ENCODE results near the gene COL6A5. TPM values are rescaled to one million over a fixed set of nuclear protein-coding genes. Genes with fewer than 3 reads are reported as not detected.

Gene COL6A5
- total and polyA plus RNA-seq, 4 donors = 0.01 to 0.09 TPM; not detected in 2

DNA sequence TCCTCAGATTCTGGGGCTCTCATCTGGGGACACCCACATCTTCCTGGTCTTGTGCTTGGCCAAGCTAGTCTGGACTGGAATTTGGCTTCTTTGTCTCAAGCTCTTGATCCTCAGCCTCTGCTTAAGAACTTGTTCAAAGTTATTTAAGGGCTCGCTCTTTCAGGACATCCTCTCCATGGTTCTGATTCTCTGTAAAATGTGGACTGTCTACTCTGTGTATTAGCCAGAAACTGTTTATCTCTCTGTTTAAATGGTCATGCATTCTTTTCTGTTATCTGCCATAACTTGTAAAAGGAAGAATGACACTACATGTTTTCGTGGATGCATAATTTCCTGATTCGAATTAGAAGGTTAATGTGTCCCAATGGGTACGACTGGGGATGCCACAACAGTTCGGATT lies 79.4 kb downstream of the COL6A5 start:
- TF ChIP-seq, protein P1, sequence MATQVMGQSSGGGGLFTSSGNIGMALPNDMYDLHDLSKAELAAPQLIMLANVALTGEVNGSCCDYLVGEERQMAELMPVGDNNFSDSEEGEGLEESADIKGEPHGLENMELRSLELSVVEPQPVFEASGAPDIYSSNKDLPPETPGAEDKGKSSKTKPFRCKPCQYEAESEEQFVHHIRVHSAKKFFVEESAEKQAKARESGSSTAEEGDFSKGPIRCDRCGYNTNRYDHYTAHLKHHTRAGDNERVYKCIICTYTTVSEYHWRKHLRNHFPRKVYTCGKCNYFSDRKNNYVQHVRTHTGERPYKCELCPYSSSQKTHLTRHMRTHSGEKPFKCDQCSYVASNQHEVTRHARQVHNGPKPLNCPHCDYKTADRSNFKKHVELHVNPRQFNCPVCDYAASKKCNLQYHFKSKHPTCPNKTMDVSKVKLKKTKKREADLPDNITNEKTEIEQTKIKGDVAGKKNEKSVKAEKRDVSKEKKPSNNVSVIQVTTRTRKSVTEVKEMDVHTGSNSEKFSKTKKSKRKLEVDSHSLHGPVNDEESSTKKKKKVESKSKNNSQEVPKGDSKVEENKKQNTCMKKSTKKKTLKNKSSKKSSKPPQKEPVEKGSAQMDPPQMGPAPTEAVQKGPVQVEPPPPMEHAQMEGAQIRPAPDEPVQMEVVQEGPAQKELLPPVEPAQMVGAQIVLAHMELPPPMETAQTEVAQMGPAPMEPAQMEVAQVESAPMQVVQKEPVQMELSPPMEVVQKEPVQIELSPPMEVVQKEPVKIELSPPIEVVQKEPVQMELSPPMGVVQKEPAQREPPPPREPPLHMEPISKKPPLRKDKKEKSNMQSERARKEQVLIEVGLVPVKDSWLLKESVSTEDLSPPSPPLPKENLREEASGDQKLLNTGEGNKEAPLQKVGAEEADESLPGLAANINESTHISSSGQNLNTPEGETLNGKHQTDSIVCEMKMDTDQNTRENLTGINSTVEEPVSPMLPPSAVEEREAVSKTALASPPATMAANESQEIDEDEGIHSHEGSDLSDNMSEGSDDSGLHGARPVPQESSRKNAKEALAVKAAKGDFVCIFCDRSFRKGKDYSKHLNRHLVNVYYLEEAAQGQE (IDR thresholded peaks at IDR 0.05) = peak; percentile 64
- no peak for TF ChIP-seq FOXA1 (IDR thresholded peaks at IDR 0.05)
- Histone ChIP-seq H3K9ac (ENCODE audit: low read depth in 1 of 2, low read length in 2 of 2) (no peak overlapping the region), H3K27ac (ENCODE audit: low read depth in 1 of 2, low read length in 2 of 2) (no peak overlapping the region), H3K4me1 (ENCODE audit: control insufficient read depth in 4 of 4, insufficient read depth in 4 of 4, low read length in 3 of 4) (no peaks in the 10 kb centered on the region), H3K4me3 (ENCODE audit: low read depth in 1 of 3, low read length in 3 of 3) (no peak overlapping the region), H3K27me3 (ENCODE audit: control insufficient read depth in 4 of 4, insufficient read depth in 4 of 4, low read length in 3 of 4) (peaks cover 0 to 7% (median under 1%) of the 10 kb centered on the region in 4 donors), H3K9me3 (ENCODE audit: control insufficient read depth in 4 of 4, low read length in 3 of 4) (no peaks in the 10 kb centered on the region), H3K36me3 (ENCODE audit: control insufficient read depth in 4 of 4, insufficient read depth in 3 of 4, low read depth in 1 of 4, low read length in 3 of 4) (no peaks in the 10 kb centered on the region)
- no peak for DNase-seq (ENCODE audit: low spot score)
- 72% methylated on average over 5 of the region's 5 CpGs for WGBS

DNA sequence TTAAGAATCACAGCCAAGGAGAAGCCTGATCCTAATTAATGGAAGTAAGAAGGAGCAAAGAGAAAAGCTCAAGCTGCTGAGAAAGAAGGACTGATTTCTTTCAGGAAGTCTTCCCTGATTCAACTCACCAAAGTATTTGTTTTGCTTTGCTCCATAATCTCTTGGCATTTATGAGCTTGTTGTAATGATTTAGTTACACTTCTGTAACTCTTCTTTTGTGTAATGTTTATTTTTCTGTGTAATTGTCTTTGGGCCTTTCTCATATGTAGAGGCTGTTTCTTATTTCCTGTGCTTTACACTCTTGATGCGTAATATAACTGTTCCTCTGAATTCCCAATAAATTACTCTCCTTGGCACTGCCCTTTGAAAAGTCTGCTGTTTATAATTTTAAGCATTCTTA lies 80.0 kb downstream of the COL6A5 start:
- H3K9me3 ChIP-seq (ENCODE audit: control insufficient read depth in 4 of 4, low read length in 3 of 4) = no peaks in the 10 kb centered on the region
- no peak overlapping the region for H3K4me3 ChIP-seq (ENCODE audit: low read depth in 1 of 3, low read length in 3 of 3)
- TF ChIP-seq HNF4G (IDR thresholded peaks at IDR 0.05) = no peak
- TF ChIP-seq, protein P2, sequence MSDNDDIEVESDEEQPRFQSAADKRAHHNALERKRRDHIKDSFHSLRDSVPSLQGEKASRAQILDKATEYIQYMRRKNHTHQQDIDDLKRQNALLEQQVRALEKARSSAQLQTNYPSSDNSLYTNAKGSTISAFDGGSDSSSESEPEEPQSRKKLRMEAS (IDR thresholded peaks at IDR 0.05) = no peak
- TF ChIP-seq TAF1 (conservative IDR thresholded peaks at IDR 0.05) = no peak
- TF ChIP-seq SP1 (IDR thresholded peaks at IDR 0.05) = no peak
- TF ChIP-seq GABPA (IDR thresholded peaks at IDR 0.05 in 1 of 2, conservative IDR thresholded peaks at IDR 0.05 in 1 of 2) = no peak
- TF ChIP-seq, protein P3, sequence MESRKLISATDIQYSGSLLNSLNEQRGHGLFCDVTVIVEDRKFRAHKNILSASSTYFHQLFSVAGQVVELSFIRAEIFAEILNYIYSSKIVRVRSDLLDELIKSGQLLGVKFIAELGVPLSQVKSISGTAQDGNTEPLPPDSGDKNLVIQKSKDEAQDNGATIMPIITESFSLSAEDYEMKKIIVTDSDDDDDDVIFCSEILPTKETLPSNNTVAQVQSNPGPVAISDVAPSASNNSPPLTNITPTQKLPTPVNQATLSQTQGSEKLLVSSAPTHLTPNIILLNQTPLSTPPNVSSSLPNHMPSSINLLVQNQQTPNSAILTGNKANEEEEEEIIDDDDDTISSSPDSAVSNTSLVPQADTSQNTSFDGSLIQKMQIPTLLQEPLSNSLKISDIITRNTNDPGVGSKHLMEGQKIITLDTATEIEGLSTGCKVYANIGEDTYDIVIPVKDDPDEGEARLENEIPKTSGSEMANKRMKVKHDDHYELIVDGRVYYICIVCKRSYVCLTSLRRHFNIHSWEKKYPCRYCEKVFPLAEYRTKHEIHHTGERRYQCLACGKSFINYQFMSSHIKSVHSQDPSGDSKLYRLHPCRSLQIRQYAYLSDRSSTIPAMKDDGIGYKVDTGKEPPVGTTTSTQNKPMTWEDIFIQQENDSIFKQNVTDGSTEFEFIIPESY (IDR thresholded peaks at IDR 0.05) = no peak
- TF ChIP-seq FOXA2 (IDR thresholded peaks at IDR 0.05) = no peak

DNA sequence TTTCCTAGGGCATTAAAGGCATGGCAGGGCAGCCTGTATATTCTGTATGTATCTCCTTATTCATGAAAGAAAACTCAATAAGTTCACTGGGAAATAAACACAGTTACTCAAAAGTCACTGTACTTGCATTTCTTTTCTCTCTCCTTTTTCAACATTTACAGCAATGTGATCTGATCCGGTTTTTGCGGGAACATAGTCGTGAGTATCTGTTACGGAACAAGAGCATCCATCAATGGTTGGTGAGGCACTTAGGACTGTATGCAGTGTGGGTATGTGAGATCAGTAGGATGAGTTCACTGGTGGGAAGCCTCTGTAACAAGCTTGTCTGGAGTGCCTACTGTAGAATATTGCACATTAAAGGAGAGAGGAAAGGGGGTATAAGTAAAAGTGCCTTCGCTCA lies 80.7 kb downstream of the COL6A5 start:
- Histone ChIP-seq H3K4me3 (ENCODE audit: low read depth in 1 of 3, low read length in 3 of 3) (no peak overlapping the region), H3K4me1 (ENCODE audit: control insufficient read depth in 4 of 4, insufficient read depth in 4 of 4, low read length in 3 of 4) (no peaks in the 10 kb centered on the region), H3K27me3 (ENCODE audit: control insufficient read depth in 4 of 4, insufficient read depth in 4 of 4, low read length in 3 of 4) (peaks cover 0 to 8% (median under 1%) of the 10 kb centered on the region in 4 donors), H3K9me3 (ENCODE audit: control insufficient read depth in 4 of 4, low read length in 3 of 4) (no peaks in the 10 kb centered on the region), H3K36me3 (ENCODE audit: control insufficient read depth in 4 of 4, insufficient read depth in 3 of 4, low read depth in 1 of 4, low read length in 3 of 4) (no peaks in the 10 kb centered on the region), H3K9ac (ENCODE audit: low read depth in 1 of 2, low read length in 2 of 2) (no peak overlapping the region), H3K27ac (ENCODE audit: low read depth in 1 of 2, low read length in 2 of 2) (no peak overlapping the region)
- DNase-seq (ENCODE audit: low spot score) = no peak
- 81% methylated on average over 5 of the region's 5 CpGs for WGBS
- TF ChIP-seq, protein P1 (IDR thresholded peaks at IDR 0.05) = no peak
- TF ChIP-seq FOXA1 (IDR thresholded peaks at IDR 0.05) = no peak
- TF ChIP-seq HNF4G (IDR thresholded peaks at IDR 0.05) = no peak
- TF ChIP-seq HNF4A (conservative IDR thresholded peaks at IDR 0.05) = no peak
- TF ChIP-seq, protein P3 (IDR thresholded peaks at IDR 0.05) = no peak
- TF ChIP-seq RAD21 (IDR thresholded peaks at IDR 0.05) = no peak
- TF ChIP-seq EGR1 (IDR thresholded peaks at IDR 0.05; ENCODE audit: low read depth in 2 of 2) = no peak
- TF ChIP-seq GABPA (IDR thresholded peaks at IDR 0.05 in 1 of 2, conservative IDR thresholded peaks at IDR 0.05 in 1 of 2) = no peak
- TF ChIP-seq FOXA2 (IDR thresholded peaks at IDR 0.05) = no peak
- TF ChIP-seq, protein P2 (IDR thresholded peaks at IDR 0.05) = no peak
- no peak for TF ChIP-seq SP1 (IDR thresholded peaks at IDR 0.05)
- TF ChIP-seq NR2F2 (IDR thresholded peaks at IDR 0.05) = no peak
- no peak for TF ChIP-seq TAF1 (conservative IDR thresholded peaks at IDR 0.05)
- TF ChIP-seq, protein P4, sequence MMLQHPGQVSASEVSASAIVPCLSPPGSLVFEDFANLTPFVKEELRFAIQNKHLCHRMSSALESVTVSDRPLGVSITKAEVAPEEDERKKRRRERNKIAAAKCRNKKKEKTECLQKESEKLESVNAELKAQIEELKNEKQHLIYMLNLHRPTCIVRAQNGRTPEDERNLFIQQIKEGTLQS (IDR thresholded peaks at IDR 0.05) = no peak
- TF ChIP-seq JUND (IDR thresholded peaks at IDR 0.05) = no peak

More for the DNA sequence above, 80.0 kb downstream of the COL6A5 start:
- H3K9ac ChIP-seq (ENCODE audit: low read depth in 1 of 2, low read length in 2 of 2) = no peak overlapping the region
- no peaks in the 10 kb centered on the region for H3K36me3 ChIP-seq (ENCODE audit: control insufficient read depth in 4 of 4, insufficient read depth in 3 of 4, low read depth in 1 of 4, low read length in 3 of 4)
- no peak for DNase-seq (ENCODE audit: low spot score)
- H3K27me3 ChIP-seq (ENCODE audit: control insufficient read depth in 4 of 4, insufficient read depth in 4 of 4, low read length in 3 of 4) = peaks cover 0 to 8% (median under 1%) of the 10 kb centered on the region in 4 donors
- H3K27ac ChIP-seq (ENCODE audit: low read depth in 1 of 2, low read length in 2 of 2) = no peak overlapping the region
- WGBS = 80% methylated on average over 1 of the region's 1 CpG
- no peaks in the 10 kb centered on the region for H3K4me1 ChIP-seq (ENCODE audit: control insufficient read depth in 4 of 4, insufficient read depth in 4 of 4, low read length in 3 of 4)
